AG20443 (cell line): ENCODE data around the gene PCCA.
"Not testable (repeated sequence)": the region's sequence is repeated elsewhere in the genome, so short reads cannot be mapped to it uniquely, and the experiment has no call there.

Source experiments
- DNase-seq: peaks from one replicate; pipeline ENCODE4 v3.0.0; 2012; ENCODE audit warnings: low spot score, mixed read lengths

Gene PCCA

GRCh38 chr13:100361504-100361903, 272.6 kb downstream of the PCCA start:
- peak; percentile 11 for DNase-seq

- no peak for DNase-seq
Measured at GRCh38 chr13:100362371-100362770, 273.5 kb downstream of the PCCA start.

GRCh38 chr13:100362781-100363180, 273.9 kb downstream of the PCCA start:
- DNase-seq: no peak

GRCh38 chr13:100363285-100363711, 274.4 kb downstream of the PCCA start:
- DNase-seq: peak; percentile 34

GRCh38 chr13:100363874-100364273, 275.0 kb downstream of the PCCA start:
- no peak for DNase-seq

- no peak for DNase-seq
Measured at GRCh38 chr13:100364591-100364990, 275.7 kb downstream of the PCCA start.

GRCh38 chr13:100365680-100366079, 276.8 kb downstream of the PCCA start:
- DNase-seq: no peak

- no peak for DNase-seq
Measured at GRCh38 chr13:100378533-100378932, 289.6 kb downstream of the PCCA start.

GRCh38 chr13:100381595-100382224, 292.8 kb downstream of the PCCA start:
- DNase-seq: no peak

GRCh38 chr13:100382785-100383184, 293.9 kb downstream of the PCCA start:
- no peak for DNase-seq

- no peak for DNase-seq
Measured at GRCh38 chr13:100387416-100387815, 298.5 kb downstream of the PCCA start.

- DNase-seq: not testable (repeated sequence)
Measured at GRCh38 chr13:100388150-100388549, 299.3 kb downstream of the PCCA start.

GRCh38 chr13:100388923-100389322, 300.0 kb downstream of the PCCA start:
- DNase-seq: no peak

GRCh38 chr13:100389617-100390016, 300.7 kb downstream of the PCCA start:
- DNase-seq: no peak

- DNase-seq: peak; percentile 91
Measured at GRCh38 chr13:100392709-100393630, 304.1 kb downstream of the PCCA start.

GRCh38 chr13:100394005-100394695, 305.3 kb downstream of the PCCA start:
- peak; percentile 62 for DNase-seq

- no peak for DNase-seq
Measured at GRCh38 chr13:100395698-100396373, 306.9 kb downstream of the PCCA start.

- no peak for DNase-seq
Measured at GRCh38 chr13:100396776-100397175, 307.9 kb downstream of the PCCA start.

- DNase-seq: no peak
Measured at GRCh38 chr13:100397627-100398026, 308.7 kb downstream of the PCCA start.

GRCh38 chr13:100398360-100398759, 309.5 kb downstream of the PCCA start:
- no peak for DNase-seq

- no peak for DNase-seq
Measured at GRCh38 chr13:100399455-100399854, 310.6 kb downstream of the PCCA start.

GRCh38 chr13:100403675-100404074, 314.8 kb downstream of the PCCA start:
- no peak for DNase-seq
